Chondrocyte (in vitro differentiated cells): ENCODE results near the gene MIEF2. TPM values are rescaled to one million over a fixed set of nuclear protein-coding genes. Genes with fewer than 3 reads are reported as not detected.
A peak's percentile ranks its signal among the peaks of the same experiment; 100 is the strongest.

ENCODE experiments used
- DNase-seq: peaks from one replicate; pipeline ENCODE4 v3.0.0; 2021; ENCODE audit warnings: mixed read lengths, low spot score
- H3K27ac Mint-ChIP-seq: one replicate; pipeline ENCODE4 v1.8.0; 2021; ENCODE audit warnings: mild to moderate bottlenecking, moderate library complexity, mixed read lengths; ENCODE audit not compliant: unreplicated experiment
- H3K27me3 Mint-ChIP-seq: 2 replicates; pipeline ENCODE4 v1.8.0; 2021; ENCODE audit warnings: low read depth, mixed read lengths
- H3K36me3 Mint-ChIP-seq: 2 replicates; pipeline ENCODE4 v1.8.0; 2021; ENCODE audit warnings: low read depth, mixed read lengths
- H3K4me1 Mint-ChIP-seq: 2 replicates; pipeline ENCODE4 v1.8.0; 2021; ENCODE audit warnings: low read depth, mild to moderate bottlenecking, mixed read lengths
- H3K4me3 Mint-ChIP-seq: one replicate; pipeline ENCODE4 v1.8.0; 2021; ENCODE audit warnings: mild to moderate bottlenecking, moderate library complexity, mixed read lengths; ENCODE audit not compliant: unreplicated experiment
- H3K9me3 Mint-ChIP-seq: 2 replicates; pipeline ENCODE4 v1.8.0; 2021; ENCODE audit warnings: low read depth, mixed read lengths
- CTCF ChIP-seq: fragments of 200-600 bp; sonication (generic); IDR thresholded peaks from 2 replicates; pipeline ENCODE4 v1.5.0; 2021; ENCODE audit warnings: antibody characterized with exemption, mild to moderate bottlenecking, moderate library complexity
- total RNA-seq: library from RNA; stranded (reverse); gene quantifications from 3 replicates; pipeline ENCODE4 v1.2.1, GENCODE V29; 2021

MIEF2 gene
- total RNA-seq, 1 donor from 2014 or later: 11.5 TPM

- Mint-ChIP-seq H3K4me3 (no peak overlapping the region), H3K4me1 (peaks cover 5% of the 10 kb centered on the region), H3K36me3 (peaks cover 20% of the 10 kb centered on the region), H3K27me3 (no peaks in the 10 kb centered on the region), H3K27ac (no peak overlapping the region), H3K9me3 (no peaks in the 10 kb centered on the region)
- no peak for DNase-seq
- TF ChIP-seq CTCF: no peak
Measured at GRCh38 chr17:18246109-18246725, 14.2 kb upstream of the MIEF2 start.

- no peak for TF ChIP-seq CTCF
- H3K36me3 Mint-ChIP-seq: peaks cover 23% of the 10 kb centered on the region
- no peaks in the 10 kb centered on the region for H3K27me3 Mint-ChIP-seq
- H3K4me1 Mint-ChIP-seq: peaks cover 5% of the 10 kb centered on the region
- no peak overlapping the region for H3K4me3 Mint-ChIP-seq
- peak overlapping the region; percentile 5 for H3K27ac Mint-ChIP-seq
- no peaks in the 10 kb centered on the region for H3K9me3 Mint-ChIP-seq
- DNase-seq: no peak
Measured at GRCh38 chr17:18246880-18247612, 13.4 kb upstream of the MIEF2 start.

- no peak for DNase-seq
- Mint-ChIP-seq H3K36me3 (peaks cover 26% of the 10 kb centered on the region), H3K4me1 (peaks cover 5% of the 10 kb centered on the region)
Measured at GRCh38 chr17:18247613-18248001, 12.9 kb upstream of the MIEF2 start.

GRCh38 chr17:18248300-18248731 lies 12.1 kb upstream of the MIEF2 start:
- Mint-ChIP-seq H3K36me3 (peaks cover 29% of the 10 kb centered on the region), H3K27ac (peak overlapping the region; percentile 51), H3K27me3 (no peaks in the 10 kb centered on the region), H3K4me3 (no peak overlapping the region), H3K4me1 (peaks cover 5% of the 10 kb centered on the region), H3K9me3 (no peaks in the 10 kb centered on the region)
- DNase-seq: no peak
- TF ChIP-seq CTCF: peak; percentile 82

More at GRCh38 chr17:18247613-18248001, 12.9 kb upstream of the MIEF2 start:
- Mint-ChIP-seq H3K9me3 (no peaks in the 10 kb centered on the region), H3K27ac (no peak overlapping the region), H3K27me3 (no peaks in the 10 kb centered on the region), H3K4me3 (no peak overlapping the region)
- TF ChIP-seq CTCF: no peak

- Mint-ChIP-seq H3K9me3 (no peaks in the 10 kb centered on the region), H3K4me1 (peaks cover 5% of the 10 kb centered on the region), H3K4me3 (no peak overlapping the region), H3K36me3 (peaks cover 33% of the 10 kb centered on the region), H3K27me3 (no peaks in the 10 kb centered on the region), H3K27ac (peak overlapping the region; percentile 51)
- TF ChIP-seq CTCF: no peak
- DNase-seq: no peak
Measured at GRCh38 chr17:18248811-18249210, 11.7 kb upstream of the MIEF2 start.
